Panc1 (cell line): ENCODE results near the gene MAT2A. TPM values are rescaled to one million over a fixed set of nuclear protein-coding genes. Genes with fewer than 3 reads are reported as not detected.

Experiments used
- ATAC-seq: fragments of 200-7000 bp; cut with Tn5 transposase; 2 replicates; pipeline ENCODE4 v1.9.1; 2020; ENCODE audit warnings: mild to moderate bottlenecking, moderate library complexity
- BruUV-seq: library from RNA; stranded (reverse); fragments of 400-500 nt; replicated peaks from 2 replicates; lab custom pipeline; 2021; lab: Mats Ljungman, UMichigan
- CTCF ChIA-PET: fragments of 300-600 bp; sonication (Branson Sonifier 250); formaldehyde crosslinking; loops from one replicate; lab custom pipeline; 2022; ENCODE audit warnings: antibody characterized with exemption; lab: Charles Lee
- POLR2A ChIA-PET: fragments of 300-600 bp; sonication (Branson Sonifier 250); formaldehyde crosslinking; loops from one replicate; lab custom pipeline; 2022; ENCODE audit warnings: antibody characterized with exemption; lab: Charles Lee
- DNase-seq: peaks from one replicate; pipeline ENCODE4 v3.0.0-alpha.2; 2010; ENCODE audit warnings: low read depth, low spot score
- H3K27ac ChIP-seq: 2 replicates; pipeline ENCODE4 v1.5.1; 2011; ENCODE audit warnings: mild to moderate bottlenecking, low read length, inconsistent platforms
- H3K27me3 ChIP-seq: fragments of 200-500 bp; sonication (Bioruptor generic); 2 replicates; pipeline ENCODE4 v1.6.0; 2014; ENCODE audit warnings: low read length, inconsistent platforms; ENCODE audit not compliant: control insufficient read depth, insufficient read depth
- H3K36me3 ChIP-seq: fragments of 200-500 bp; sonication (Bioruptor generic); 2 replicates; pipeline ENCODE4 v1.5.1; 2014; ENCODE audit warnings: inconsistent platforms, mild to moderate bottlenecking, low read length, moderate library complexity; ENCODE audit not compliant: control insufficient read depth, insufficient read depth
- H3K4me1 ChIP-seq: 2 replicates; pipeline ENCODE4 v1.5.1; 2011; ENCODE audit warnings: inconsistent platforms, mild to moderate bottlenecking, low read length, moderate library complexity; ENCODE audit not compliant: control insufficient read depth, insufficient read depth
- H3K4me3 ChIP-seq, 2 experiments: 2 replicates each; pipeline ENCODE4 v1.5.1; 2011 to 2012; ENCODE audit warnings: low read depth in 2 of 2, low read length in 2 of 2, mild to moderate bottlenecking in 2 of 2, inconsistent platforms in 1 of 2, moderate library complexity in 1 of 2
- H3K9me3 ChIP-seq: fragments of 200-500 bp; sonication (Bioruptor generic); 2 replicates; pipeline ENCODE4 v1.5.1; 2014; ENCODE audit warnings: low read depth, mild to moderate bottlenecking, inconsistent platforms, low read length, moderate library complexity; ENCODE audit not compliant: control insufficient read depth, insufficient read depth
- POLR2AphosphoS5 ChIP-seq: IDR thresholded peaks from 2 replicates; pipeline ENCODE4 v1.6.1; 2012; ENCODE audit warnings: mild to moderate bottlenecking, low read depth, low read length, moderate library complexity
- SIN3A ChIP-seq: IDR thresholded peaks from 2 replicates; pipeline ENCODE4 v1.6.1; 2012; ENCODE audit warnings: low read depth, mild to moderate bottlenecking, low read length, moderate library complexity, borderline replicate concordance; ENCODE audit not compliant: insufficient read depth
- TCF7L2 ChIP-seq: IDR thresholded peaks from 2 replicates; pipeline ENCODE4 v1.6.1; 2011; ENCODE audit warnings: mild to moderate bottlenecking, low read depth, low read length, inconsistent platforms
- in situ Hi-C: cut with HindIII; loops from 2 replicates; pipeline ENCODE4 v1.10.0; 2016; ENCODE audit warnings: low sequenced_read_pairs, low pct_unique_long_range_greater_than_20kb
- intact Hi-C: fragments of 100-400 bp; cut with micrococcal nuclease; formaldehyde crosslinking; loops from one replicate; pipeline ENCODE4 v1.10.0; 2022; ENCODE audit not compliant: unreplicated experiment
- total RNA-seq: library from RNA; stranded (reverse); gene quantifications from one replicate; pipeline ENCODE4 v1.2.1, GENCODE V29; 2021; ENCODE audit not compliant: unreplicated experiment
- TF ChIP-seq, protein P1 (sequence below): fragments of 450-650 bp; IDR thresholded peaks from 2 replicates; pipeline ENCODE4 v1.5.1; 2017; ENCODE audit warnings: mild to moderate bottlenecking
- TF ChIP-seq, protein P2 (sequence below), 2 experiments: IDR thresholded peaks; 2 replicates each; pipeline ENCODE4 v1.6.1; 2011 to 2012; ENCODE audit warnings: low read depth in 2 of 2, control low read depth in 1 of 2, low read length in 1 of 2, mild to moderate bottlenecking in 1 of 2, moderate library complexity in 1 of 2; ENCODE audit not compliant: insufficient read depth in 1 of 2

Gene MAT2A
- total RNA-seq, 1 experiment from 2014 or later: 547 TPM

DNA sequence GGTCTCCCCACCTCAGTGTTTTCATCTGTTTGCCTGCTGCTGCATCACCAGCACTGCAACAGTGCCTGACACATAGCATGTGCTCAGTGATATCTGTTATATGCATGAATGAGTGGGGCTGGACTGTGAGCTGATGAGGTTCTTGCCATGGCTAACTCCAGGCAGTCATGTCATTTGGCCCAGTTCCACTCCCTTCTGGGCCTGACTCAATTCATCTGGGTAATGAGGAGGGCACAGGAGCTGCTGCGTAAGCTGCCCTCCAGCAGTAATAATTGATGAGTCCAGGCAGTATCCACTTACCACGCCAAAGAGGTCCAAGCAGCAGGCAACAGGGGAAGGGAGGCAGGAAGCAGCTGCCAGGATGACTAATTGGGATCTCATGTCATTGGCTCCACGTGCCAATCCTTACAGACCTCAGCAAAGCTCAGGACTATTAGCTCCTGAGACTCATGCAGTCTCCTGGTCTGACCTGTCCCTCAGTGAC lies 34.1 kb upstream of the MAT2A start:
- Histone ChIP-seq H3K27me3 (no peaks in the 10 kb centered on the region), H3K36me3 (no peaks in the 10 kb centered on the region), H3K27ac (peak overlapping the region; percentile 93), H3K4me3 (no peak overlapping the region), H3K9me3 (no peaks in the 10 kb centered on the region), H3K4me1 (peaks cover 51% of the 10 kb centered on the region)
- POLR2A ChIA-PET: interaction anchor here (0.5 to 1.3 kb wide), 3 partner anchors 33 to 67 kb away, joined by 3 to 7 read pairs (median 4); partner anchors contain the start of gene MAT2A
- intact Hi-C loops: no loop called here
- in situ Hi-C loops: no loop called here
- no peak for TF ChIP-seq SIN3A
- no peak for TF ChIP-seq TCF7L2
- TF ChIP-seq, protein P1, sequence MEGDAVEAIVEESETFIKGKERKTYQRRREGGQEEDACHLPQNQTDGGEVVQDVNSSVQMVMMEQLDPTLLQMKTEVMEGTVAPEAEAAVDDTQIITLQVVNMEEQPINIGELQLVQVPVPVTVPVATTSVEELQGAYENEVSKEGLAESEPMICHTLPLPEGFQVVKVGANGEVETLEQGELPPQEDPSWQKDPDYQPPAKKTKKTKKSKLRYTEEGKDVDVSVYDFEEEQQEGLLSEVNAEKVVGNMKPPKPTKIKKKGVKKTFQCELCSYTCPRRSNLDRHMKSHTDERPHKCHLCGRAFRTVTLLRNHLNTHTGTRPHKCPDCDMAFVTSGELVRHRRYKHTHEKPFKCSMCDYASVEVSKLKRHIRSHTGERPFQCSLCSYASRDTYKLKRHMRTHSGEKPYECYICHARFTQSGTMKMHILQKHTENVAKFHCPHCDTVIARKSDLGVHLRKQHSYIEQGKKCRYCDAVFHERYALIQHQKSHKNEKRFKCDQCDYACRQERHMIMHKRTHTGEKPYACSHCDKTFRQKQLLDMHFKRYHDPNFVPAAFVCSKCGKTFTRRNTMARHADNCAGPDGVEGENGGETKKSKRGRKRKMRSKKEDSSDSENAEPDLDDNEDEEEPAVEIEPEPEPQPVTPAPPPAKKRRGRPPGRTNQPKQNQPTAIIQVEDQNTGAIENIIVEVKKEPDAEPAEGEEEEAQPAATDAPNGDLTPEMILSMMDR: no peak
- TF ChIP-seq, protein P2, sequence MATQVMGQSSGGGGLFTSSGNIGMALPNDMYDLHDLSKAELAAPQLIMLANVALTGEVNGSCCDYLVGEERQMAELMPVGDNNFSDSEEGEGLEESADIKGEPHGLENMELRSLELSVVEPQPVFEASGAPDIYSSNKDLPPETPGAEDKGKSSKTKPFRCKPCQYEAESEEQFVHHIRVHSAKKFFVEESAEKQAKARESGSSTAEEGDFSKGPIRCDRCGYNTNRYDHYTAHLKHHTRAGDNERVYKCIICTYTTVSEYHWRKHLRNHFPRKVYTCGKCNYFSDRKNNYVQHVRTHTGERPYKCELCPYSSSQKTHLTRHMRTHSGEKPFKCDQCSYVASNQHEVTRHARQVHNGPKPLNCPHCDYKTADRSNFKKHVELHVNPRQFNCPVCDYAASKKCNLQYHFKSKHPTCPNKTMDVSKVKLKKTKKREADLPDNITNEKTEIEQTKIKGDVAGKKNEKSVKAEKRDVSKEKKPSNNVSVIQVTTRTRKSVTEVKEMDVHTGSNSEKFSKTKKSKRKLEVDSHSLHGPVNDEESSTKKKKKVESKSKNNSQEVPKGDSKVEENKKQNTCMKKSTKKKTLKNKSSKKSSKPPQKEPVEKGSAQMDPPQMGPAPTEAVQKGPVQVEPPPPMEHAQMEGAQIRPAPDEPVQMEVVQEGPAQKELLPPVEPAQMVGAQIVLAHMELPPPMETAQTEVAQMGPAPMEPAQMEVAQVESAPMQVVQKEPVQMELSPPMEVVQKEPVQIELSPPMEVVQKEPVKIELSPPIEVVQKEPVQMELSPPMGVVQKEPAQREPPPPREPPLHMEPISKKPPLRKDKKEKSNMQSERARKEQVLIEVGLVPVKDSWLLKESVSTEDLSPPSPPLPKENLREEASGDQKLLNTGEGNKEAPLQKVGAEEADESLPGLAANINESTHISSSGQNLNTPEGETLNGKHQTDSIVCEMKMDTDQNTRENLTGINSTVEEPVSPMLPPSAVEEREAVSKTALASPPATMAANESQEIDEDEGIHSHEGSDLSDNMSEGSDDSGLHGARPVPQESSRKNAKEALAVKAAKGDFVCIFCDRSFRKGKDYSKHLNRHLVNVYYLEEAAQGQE (IDR thresholded peaks at IDR 0.05; ENCODE audit: insufficient read depth in 1 of 2, low read depth in 2 of 2, low read length in 1 of 2): no peak
- no peak for TF ChIP-seq POLR2AphosphoS5
- peak; percentile 82 for ATAC-seq
- CTCF ChIA-PET: no interaction called here
- BruUV-seq: no TSS peak
- peak; percentile 87 for DNase-seq

DNA sequence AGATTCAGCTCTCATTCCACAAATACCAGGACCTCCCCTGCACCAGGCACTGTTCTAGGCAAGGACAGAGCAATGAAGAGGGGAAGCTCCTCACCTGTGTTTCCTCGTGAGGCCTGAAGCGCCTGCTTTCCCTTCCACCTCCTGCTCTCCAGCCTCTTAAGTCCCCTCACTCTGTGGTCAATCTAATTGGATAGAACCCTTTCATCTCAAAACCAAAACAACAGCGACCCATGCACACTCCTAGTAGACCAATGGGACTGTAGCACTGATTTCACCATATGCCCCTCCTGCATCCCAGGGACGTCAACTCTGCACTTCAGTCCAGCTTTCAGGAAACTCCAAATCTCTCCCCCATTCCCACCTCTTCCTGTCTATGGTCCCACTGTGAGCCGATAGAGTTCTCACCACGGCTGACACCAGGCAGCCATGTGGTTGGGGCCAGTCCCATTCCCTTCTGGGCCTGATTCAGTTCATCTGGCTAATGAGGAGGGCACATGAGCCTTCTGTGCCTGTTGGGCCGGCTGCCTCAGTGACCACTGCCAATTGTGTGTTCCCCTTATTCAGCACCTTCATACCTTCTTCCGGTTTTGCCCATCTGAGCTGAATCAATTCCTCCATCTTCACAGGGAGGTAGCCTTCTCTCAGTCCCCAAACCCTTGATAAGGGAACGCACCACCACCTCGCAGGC lies 33.3 kb upstream of the MAT2A start:
- intact Hi-C loops (no loop called here), in situ Hi-C loops (no loop called here)
- Histone ChIP-seq H3K9me3 (no peaks in the 10 kb centered on the region), H3K4me1 (peaks cover 49% of the 10 kb centered on the region), H3K27me3 (no peaks in the 10 kb centered on the region), H3K36me3 (no peaks in the 10 kb centered on the region), H3K4me3 (no peak overlapping the region), H3K27ac (peak overlapping the region; percentile 93)
- no peak for TF ChIP-seq POLR2AphosphoS5
- TF ChIP-seq, protein P1: no peak
- TF ChIP-seq TCF7L2: no peak
- TF ChIP-seq SIN3A: no peak
- TF ChIP-seq, protein P2 (IDR thresholded peaks at IDR 0.05; ENCODE audit: insufficient read depth in 1 of 2, low read depth in 2 of 2, low read length in 1 of 2): no peak
- peak; percentile 8; the same call in 1 of the 2 replicates for ATAC-seq
- POLR2A ChIA-PET: interaction anchor here (0.6 to 1.8 kb wide), 3 partner anchors 34 to 87 kb away, joined by 3 to 6 read pairs (median 3); partner anchors contain the start of gene SH2D6
- BruUV-seq: no TSS peak
- CTCF ChIA-PET: no interaction called here
- no peak for DNase-seq
